HEK293T (cell line): ENCODE data around the gene SLC2A11.
A peak's percentile ranks its signal among the peaks of the same experiment; 100 is the strongest.

Experiments
- CTCF ChIA-PET: fragments of 350-600 bp; formaldehyde crosslinking; extraction: SDS; loops from one replicate; lab custom pipeline; 2021; ENCODE audit warnings: antibody characterized with exemption, inconsistent platforms; lab: Yijun Ruan, JAX
- POLR2A ChIA-PET: fragments of 350-600 bp; formaldehyde crosslinking; extraction: SDS; loops from one replicate; lab custom pipeline; 2020; ENCODE audit warnings: antibody characterized with exemption, inconsistent platforms; lab: Yijun Ruan, JAX
- DNase-seq: peaks from one replicate; pipeline ENCODE4 v3.0.0; 2012; ENCODE audit warnings: mixed read lengths; ENCODE audit errors: extremely low spot score
- ARNT ChIP-seq: fragments of 450-650 bp; IDR thresholded peaks from 2 replicates; pipeline ENCODE4 v1.6.1; 2017; ENCODE audit warnings: mild to moderate bottlenecking
- BHLHE40 ChIP-seq: fragments of 450-650 bp; IDR thresholded peaks from 2 replicates; pipeline ENCODE4 v1.6.1; 2016; ENCODE audit warnings: mild to moderate bottlenecking, moderate library complexity, borderline replicate concordance
- CTBP1 ChIP-seq: fragments of 450-650 bp; IDR thresholded peaks from 2 replicates; pipeline ENCODE4 v1.6.1; 2016; ENCODE audit warnings: borderline replicate concordance
- ELF4 ChIP-seq: fragments of 450-650 bp; IDR thresholded peaks from 2 replicates; pipeline ENCODE4 v1.6.1; 2017; ENCODE audit warnings: antibody characterized with exemption
- FOXA1 ChIP-seq: fragments of 450-650 bp; IDR thresholded peaks from 2 replicates; pipeline ENCODE4 v1.6.1; 2016; ENCODE audit warnings: mild to moderate bottlenecking
- FOXK2 ChIP-seq: fragments of 450-650 bp; IDR thresholded peaks from 2 replicates; pipeline ENCODE4 v1.6.1; 2016; ENCODE audit warnings: mild to moderate bottlenecking
- FOXM1 ChIP-seq: fragments of 450-650 bp; IDR thresholded peaks from 2 replicates; pipeline ENCODE4 v1.6.1; 2017; ENCODE audit warnings: mild to moderate bottlenecking, borderline replicate concordance
- HDGF ChIP-seq: fragments of 450-650 bp; IDR thresholded peaks from 2 replicates; pipeline ENCODE4 v1.6.1; 2017; ENCODE audit warnings: antibody characterized with exemption, borderline replicate concordance
- L3MBTL2 ChIP-seq: fragments of 450-650 bp; conservative IDR thresholded peaks from 2 replicates; pipeline ENCODE4 v1.6.1; 2016; ENCODE audit warnings: mild to moderate bottlenecking
- LEF1 ChIP-seq: fragments of 450-650 bp; IDR thresholded peaks from 2 replicates; pipeline ENCODE4 v1.6.1; 2017; ENCODE audit warnings: mild to moderate bottlenecking, borderline replicate concordance
- NFRKB ChIP-seq: fragments of 450-650 bp; IDR thresholded peaks from 2 replicates; pipeline ENCODE4 v1.6.1; 2016; ENCODE audit warnings: mild to moderate bottlenecking, moderate library complexity
- SP1 ChIP-seq: fragments of 450-650 bp; IDR thresholded peaks from 2 replicates; pipeline ENCODE4 v1.6.1; 2017
- SUZ12 ChIP-seq: fragments of 450-650 bp; IDR thresholded peaks from 2 replicates; pipeline ENCODE4 v1.6.1; 2016; ENCODE audit warnings: mild to moderate bottlenecking
- TARDBP ChIP-seq: fragments of 450-650 bp; IDR thresholded peaks from 2 replicates; pipeline ENCODE4 v1.6.1; 2016
- ZNF384 ChIP-seq: fragments of 450-650 bp; IDR thresholded peaks from 2 replicates; pipeline ENCODE4 v1.6.1; 2016
- TF ChIP-seq, protein P1 (sequence below): fragments of 450-650 bp; IDR thresholded peaks from 2 replicates; pipeline ENCODE4 v1.6.1; 2016

Gene SLC2A11

DNA sequence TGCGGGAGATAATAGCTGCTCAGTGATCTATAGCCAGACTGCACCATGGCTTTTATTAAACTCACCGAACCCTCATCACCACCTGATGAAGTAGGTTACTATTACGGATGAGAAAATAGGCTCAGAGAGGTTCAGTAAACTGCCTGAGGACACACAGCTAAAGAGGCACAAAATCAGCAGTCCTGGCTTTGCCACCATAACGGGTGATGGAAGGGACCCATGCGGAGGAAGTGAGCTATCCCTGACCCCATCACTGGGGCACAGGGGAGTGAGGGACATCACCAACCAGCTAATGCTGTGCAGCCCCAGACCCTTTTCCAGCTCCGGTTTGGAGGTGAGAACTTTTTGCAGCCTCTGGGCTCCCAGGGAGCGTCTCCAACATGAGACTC, 11.6 kb upstream of the SLC2A11 start:
- TF ChIP-seq SUZ12: no peak
- no peak for TF ChIP-seq L3MBTL2
- no peak for TF ChIP-seq SP1
- no peak for TF ChIP-seq ZNF384
- TF ChIP-seq, protein P1, sequence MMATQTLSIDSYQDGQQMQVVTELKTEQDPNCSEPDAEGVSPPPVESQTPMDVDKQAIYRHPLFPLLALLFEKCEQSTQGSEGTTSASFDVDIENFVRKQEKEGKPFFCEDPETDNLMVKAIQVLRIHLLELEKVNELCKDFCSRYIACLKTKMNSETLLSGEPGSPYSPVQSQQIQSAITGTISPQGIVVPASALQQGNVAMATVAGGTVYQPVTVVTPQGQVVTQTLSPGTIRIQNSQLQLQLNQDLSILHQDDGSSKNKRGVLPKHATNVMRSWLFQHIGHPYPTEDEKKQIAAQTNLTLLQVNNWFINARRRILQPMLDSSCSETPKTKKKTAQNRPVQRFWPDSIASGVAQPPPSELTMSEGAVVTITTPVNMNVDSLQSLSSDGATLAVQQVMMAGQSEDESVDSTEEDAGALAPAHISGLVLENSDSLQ: no peak
- TF ChIP-seq NFRKB: no peak
- no peak for TF ChIP-seq TARDBP
- TF ChIP-seq ELF4: no peak
- TF ChIP-seq FOXM1: no peak
- no peak for TF ChIP-seq LEF1
- no peak for TF ChIP-seq FOXA1
- TF ChIP-seq CTBP1: no peak
- TF ChIP-seq ARNT: no peak
- TF ChIP-seq HDGF: no peak
- TF ChIP-seq BHLHE40: no peak
- no peak for TF ChIP-seq FOXK2
- POLR2A ChIA-PET: interaction anchor here (0.8 to 3.1 kb wide), 5 partner anchors 12 to 79 kb away, joined by 3 to 48 read pairs (median 5); partner anchors contain the start of gene SLC2A11
- no peak for DNase-seq
- CTCF ChIA-PET: interaction anchor here (0.9 to 1.4 kb wide), 2 partner anchors 12 to 78 kb away, joined by 3 to 5 read pairs; partner anchors contain the start of genes CHCHD10 and SLC2A11

- ChIA-PET CTCF (interaction anchor here (0.7 kb wide), 1 partner anchor 17 kb away, joined by 3 read pairs; no protein-coding TSS in a partner anchor), POLR2A (interaction anchor here (2.4 kb wide), 1 partner anchor 10 kb away, joined by 20 read pairs; the partner anchor contains the start of gene SLC2A11)
- TF ChIP-seq ARNT (no peak), SP1 (no peak), ELF4 (no peak), FOXM1 (no peak), TARDBP (no peak), FOXK2 (no peak), BHLHE40 (no peak), L3MBTL2 (no peak), NFRKB (no peak), FOXA1 (no peak), SUZ12 (no peak), CTBP1 (no peak), HDGF (no peak), LEF1 (no peak), ZNF384 (no peak)
- TF ChIP-seq, protein P1: no peak
- DNase-seq: no peak
These were observed 10.3 kb upstream of the SLC2A11 start for GRCh38 chr22:23847310-23847920.

GRCh38 chr22:23847991-23848864, 9.4 kb upstream of the SLC2A11 start:
- ChIA-PET POLR2A (interaction anchor here (2.4 kb wide), 1 partner anchor 9 kb away, joined by 20 read pairs; the partner anchor contains the start of gene SLC2A11), CTCF (interaction anchor here (0.7 kb wide), 1 partner anchor 16 kb away, joined by 3 read pairs; no protein-coding TSS in a partner anchor)
- DNase-seq: no peak
- no peak for TF ChIP-seq NFRKB

DNA sequence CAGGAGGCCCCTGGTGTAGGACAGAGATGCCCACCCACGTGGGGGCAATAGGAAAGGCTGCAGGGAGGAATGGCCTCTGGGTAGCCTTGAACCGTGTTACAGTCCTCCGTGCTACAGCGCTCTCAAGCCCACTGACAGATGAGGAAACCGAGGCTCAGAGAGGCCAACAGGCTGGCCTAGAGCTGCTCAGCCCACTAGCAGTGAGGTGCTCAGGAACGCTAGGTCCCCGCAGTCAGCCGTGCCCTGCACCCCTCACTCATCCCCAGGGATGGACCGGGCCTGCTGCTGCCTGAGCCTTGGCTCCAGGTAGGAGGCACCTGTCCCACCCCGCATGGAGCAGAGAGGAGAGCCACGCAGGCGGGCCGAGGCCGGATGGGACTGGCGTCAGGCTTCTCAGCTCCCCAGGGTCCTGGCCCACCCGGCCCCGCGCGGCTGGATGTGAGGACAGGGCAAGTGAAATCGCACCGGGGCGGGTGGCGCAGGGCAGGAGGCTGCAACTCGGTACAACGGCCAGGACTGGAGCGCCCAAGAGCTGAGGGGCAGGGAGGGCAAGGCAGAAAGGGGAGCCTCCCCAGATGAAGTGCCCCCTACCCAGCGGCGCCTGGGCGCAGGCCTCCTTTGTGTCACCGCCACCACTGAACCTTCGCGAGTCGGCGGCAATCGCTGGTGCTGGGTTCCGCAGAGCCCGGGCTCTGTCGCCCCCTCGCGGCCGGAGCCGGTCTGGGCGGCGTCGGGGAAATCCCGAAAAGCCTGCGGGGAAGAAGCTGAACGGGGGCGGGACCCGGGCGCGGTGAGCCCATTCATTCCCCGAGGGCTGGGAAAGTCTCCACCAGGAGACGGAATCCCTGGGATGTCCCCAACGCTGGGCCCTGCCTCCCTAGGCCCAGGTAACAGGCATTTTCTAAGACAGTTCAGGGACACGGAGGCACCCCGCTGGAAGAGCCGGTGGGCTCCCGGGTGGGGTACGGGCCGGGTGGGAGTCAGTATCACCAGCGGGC, 8.4 kb upstream of the SLC2A11 start:
- ChIA-PET POLR2A (interaction anchor here (0.8 to 2.4 kb wide), 7 partner anchors 8 to 132 kb away, joined by 3 to 20 read pairs (median 4); partner anchors contain the start of genes CHCHD10, MIF and SLC2A11), CTCF (interaction anchor here (0.6 to 1.8 kb wide), 12 partner anchors 9 to 335 kb away, joined by 3 to 18 read pairs (median 4); partner anchors contain the start of genes DERL3 and SLC2A11)
- TF ChIP-seq NFRKB (no peak), FOXA1 (no peak), ZNF384 (no peak), SUZ12 (no peak), FOXM1 (no peak), CTBP1 (no peak), ELF4 (no peak), BHLHE40 (no peak), FOXK2 (no peak), TARDBP (no peak), L3MBTL2 (no peak), LEF1 (no peak), HDGF (no peak), SP1 (no peak)
- peak; percentile 96 for DNase-seq

DNA sequence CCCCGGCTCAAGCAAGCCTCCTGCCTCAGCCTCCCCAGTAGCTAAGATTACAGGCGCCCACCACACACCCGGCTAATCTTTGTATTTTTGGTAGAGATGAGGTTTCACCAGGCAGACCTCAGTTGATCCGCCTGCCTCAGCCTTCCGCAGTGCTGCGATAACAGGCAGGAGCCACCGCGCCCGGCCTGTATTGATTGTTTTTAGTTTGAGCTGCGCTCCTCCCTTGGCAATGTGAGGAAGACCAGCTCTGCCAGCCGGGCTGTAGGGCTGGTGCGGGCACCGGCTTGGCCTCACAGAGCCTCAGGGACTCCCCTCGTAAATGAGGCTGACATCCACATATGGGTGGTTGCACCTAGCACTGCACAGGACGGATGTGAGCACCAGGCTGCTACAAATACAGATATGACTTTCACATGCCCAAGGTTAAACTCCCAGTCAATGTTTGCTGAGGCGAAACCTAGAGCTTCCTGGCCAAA, 7.5 kb upstream of the SLC2A11 start:
- no peak for DNase-seq
- TF ChIP-seq LEF1 (no peak), L3MBTL2 (no peak), ZNF384 (no peak), FOXM1 (no peak), FOXA1 (no peak)
- POLR2A ChIA-PET: interaction anchor here (0.8 to 2.4 kb wide), 7 partner anchors 7 to 133 kb away, joined by 3 to 20 read pairs (median 4); partner anchors contain the start of genes CHCHD10, MIF and SLC2A11
- CTCF ChIA-PET: interaction anchor here (0.7 to 1.8 kb wide), 11 partner anchors 8 to 336 kb away, joined by 3 to 18 read pairs (median 4); partner anchors contain the start of genes DERL3 and SLC2A11
